Measurements from ENCODE around the gene HNRNPA2B1. TPM values are rescaled to one million over a fixed set of nuclear protein-coding genes. Genes with fewer than 3 reads are reported as not detected.
"Not testable (repeated sequence)": the region's sequence is repeated elsewhere in the genome, so short reads cannot be mapped to it uniquely, and the experiment has no call there.

The HNRNPA2B1 gene
- total RNA-seq, 1 donor from 2014 or later: 484 TPM

- DNase-seq (ENCODE audit: extremely low spot score, unreplicated experiment): no peak
- Mint-ChIP-seq H3K9me3 (ENCODE audit: unreplicated experiment) (no peaks in the 10 kb centered on the region), H3K27me3 (ENCODE audit: unreplicated experiment) (no peaks in the 10 kb centered on the region), H3K4me1 (ENCODE audit: unreplicated experiment) (peaks cover 9% of the 10 kb centered on the region), H3K36me3 (ENCODE audit: unreplicated experiment) (peaks cover 3% of the 10 kb centered on the region), H3K27ac (ENCODE audit: unreplicated experiment) (no peak overlapping the region), H3K4me3 (ENCODE audit: unreplicated experiment) (no peak overlapping the region)
- no peak for TF ChIP-seq CTCF (IDR thresholded peaks at IDR 0.05)
These were observed 20.6 kb downstream of the HNRNPA2B1 start for GRCh38 chr7:26179826-26180497.

GRCh38 chr7:26179422-26179821, 21.1 kb downstream of the HNRNPA2B1 start:
- no peak for TF ChIP-seq CTCF (IDR thresholded peaks at IDR 0.05)
- Mint-ChIP-seq H3K27me3 (ENCODE audit: unreplicated experiment) (no peaks in the 10 kb centered on the region), H3K4me3 (ENCODE audit: unreplicated experiment) (no peak overlapping the region), H3K27ac (ENCODE audit: unreplicated experiment) (no peak overlapping the region), H3K4me1 (ENCODE audit: unreplicated experiment) (peaks cover 6% of the 10 kb centered on the region), H3K36me3 (ENCODE audit: unreplicated experiment) (no peaks in the 10 kb centered on the region), H3K9me3 (ENCODE audit: unreplicated experiment) (no peaks in the 10 kb centered on the region)
- DNase-seq (ENCODE audit: extremely low spot score, unreplicated experiment): no peak

GRCh38 chr7:26178272-26178960, 22.1 kb downstream of the HNRNPA2B1 start:
- H3K4me1 Mint-ChIP-seq (ENCODE audit: unreplicated experiment): peaks cover 3% of the 10 kb centered on the region
- H3K36me3 Mint-ChIP-seq (ENCODE audit: unreplicated experiment): no peaks in the 10 kb centered on the region
- TF ChIP-seq CTCF (IDR thresholded peaks at IDR 0.05): no peak

GRCh38 chr7:26177269-26177668, 23.3 kb downstream of the HNRNPA2B1 start:
- H3K4me1 Mint-ChIP-seq (ENCODE audit: unreplicated experiment); H3K36me3 Mint-ChIP-seq (ENCODE audit: unreplicated experiment); H3K9me3 Mint-ChIP-seq (ENCODE audit: unreplicated experiment); H3K27ac Mint-ChIP-seq (ENCODE audit: unreplicated experiment); H3K27me3 Mint-ChIP-seq (ENCODE audit: unreplicated experiment); DNase-seq (ENCODE audit: extremely low spot score, unreplicated experiment); H3K4me3 Mint-ChIP-seq (ENCODE audit: unreplicated experiment): not testable (repeated sequence)

More at GRCh38 chr7:26178272-26178960, 22.1 kb downstream of the HNRNPA2B1 start:
- Mint-ChIP-seq H3K4me3 (ENCODE audit: unreplicated experiment) (no peak overlapping the region), H3K9me3 (ENCODE audit: unreplicated experiment) (no peaks in the 10 kb centered on the region), H3K27ac (ENCODE audit: unreplicated experiment) (no peak overlapping the region), H3K27me3 (ENCODE audit: unreplicated experiment) (peaks cover 9% of the 10 kb centered on the region)
- no peak for DNase-seq (ENCODE audit: extremely low spot score, unreplicated experiment)

GRCh38 chr7:26176696-26177095, 23.9 kb downstream of the HNRNPA2B1 start:
- H3K27me3 Mint-ChIP-seq (ENCODE audit: unreplicated experiment); H3K9me3 Mint-ChIP-seq (ENCODE audit: unreplicated experiment); H3K4me3 Mint-ChIP-seq (ENCODE audit: unreplicated experiment); DNase-seq (ENCODE audit: extremely low spot score, unreplicated experiment); H3K4me1 Mint-ChIP-seq (ENCODE audit: unreplicated experiment); H3K36me3 Mint-ChIP-seq (ENCODE audit: unreplicated experiment); H3K27ac Mint-ChIP-seq (ENCODE audit: unreplicated experiment): not testable (repeated sequence)

- H3K4me3 Mint-ChIP-seq (ENCODE audit: unreplicated experiment); H3K27ac Mint-ChIP-seq (ENCODE audit: unreplicated experiment); H3K27me3 Mint-ChIP-seq (ENCODE audit: unreplicated experiment); H3K36me3 Mint-ChIP-seq (ENCODE audit: unreplicated experiment); H3K9me3 Mint-ChIP-seq (ENCODE audit: unreplicated experiment); H3K4me1 Mint-ChIP-seq (ENCODE audit: unreplicated experiment); DNase-seq (ENCODE audit: extremely low spot score, unreplicated experiment): not testable (repeated sequence)
These were observed 24.6 kb downstream of the HNRNPA2B1 start for GRCh38 chr7:26175903-26176302.
